ENCODE results near the gene ATP8B1.

DNA sequence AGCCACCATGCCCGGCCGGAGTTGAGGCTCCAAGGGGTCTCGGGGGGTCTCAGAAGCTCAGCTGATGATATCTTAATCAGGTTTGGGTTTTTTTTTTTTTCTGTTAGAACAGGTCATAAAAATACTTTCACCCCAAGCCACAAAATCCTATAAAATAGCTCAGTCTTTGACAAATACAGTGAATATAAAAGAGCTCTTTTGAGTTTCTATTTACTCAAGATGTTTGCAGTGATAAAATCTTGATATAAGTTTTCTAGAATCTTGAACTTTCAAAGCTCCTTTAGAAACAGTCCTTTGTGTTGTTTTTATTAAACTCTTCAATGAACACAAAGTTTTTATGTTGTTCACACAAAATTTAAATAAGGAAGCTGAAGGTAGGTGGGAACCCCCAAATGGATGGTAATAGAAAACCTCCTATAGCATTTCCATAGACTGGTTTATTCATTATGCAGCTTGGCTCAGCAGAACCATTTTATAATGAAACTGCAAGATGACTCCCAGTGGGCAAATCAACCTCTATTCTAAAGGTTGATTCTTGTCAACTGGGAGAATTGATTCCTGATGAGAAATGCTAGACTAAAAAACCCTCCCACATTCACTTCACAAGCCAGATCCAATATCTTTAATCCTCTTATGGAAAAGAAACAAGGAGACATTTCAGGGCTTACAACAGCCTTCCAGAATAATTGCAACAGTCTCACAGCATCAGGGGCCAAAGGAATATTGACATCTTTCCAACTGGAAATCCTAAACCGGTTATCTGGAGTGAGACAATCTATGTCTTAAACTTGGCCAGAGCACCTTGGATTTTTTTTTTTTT lies 167.9 kb downstream of the ATP8B1 start:
- TF ChIP-seq CTCF (IDR thresholded peaks at IDR 0.05) (no peak), POLR2A (IDR thresholded peaks at IDR 0.05) (no peak), POLR2AphosphoS5 (IDR thresholded peaks at IDR 0.05) (no peak)
